NCI-H510A (cell line): ENCODE measurements around the gene CHRNA9.

ENCODE experiments used
- DNase-seq: peaks from one replicate; lab custom pipeline; 2025; lab: John Stamatoyannopoulos, UW

Gene CHRNA9

DNA sequence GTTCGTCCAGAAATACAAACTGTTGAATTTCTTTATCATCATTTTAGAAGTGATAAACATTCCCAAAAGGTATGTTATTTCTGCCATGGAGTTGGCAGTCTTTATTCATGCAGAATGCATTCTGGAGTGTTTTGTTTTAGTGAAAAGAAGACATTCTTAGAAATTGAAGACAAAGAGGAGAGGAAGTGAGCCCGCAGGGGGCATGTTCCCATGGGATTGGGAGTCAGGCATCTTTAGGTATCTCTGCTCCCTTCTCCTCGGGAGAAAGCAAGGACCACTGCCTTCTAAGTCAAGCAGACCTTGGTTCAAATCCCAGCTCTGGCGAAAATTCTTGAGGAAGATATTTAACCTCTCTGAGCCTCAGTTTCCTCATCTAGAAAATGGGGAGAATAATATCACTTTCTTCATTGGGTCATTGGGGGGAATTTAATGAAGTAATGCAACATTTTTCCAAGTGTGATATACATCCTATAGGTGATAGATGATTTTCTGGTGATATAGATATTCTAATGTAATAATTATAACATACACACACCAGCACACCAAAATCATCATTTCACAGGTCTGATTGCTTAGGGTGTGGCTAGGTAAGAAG lies 26.5 kb upstream of the CHRNA9 start:
- DNase-seq = no peak

DNA sequence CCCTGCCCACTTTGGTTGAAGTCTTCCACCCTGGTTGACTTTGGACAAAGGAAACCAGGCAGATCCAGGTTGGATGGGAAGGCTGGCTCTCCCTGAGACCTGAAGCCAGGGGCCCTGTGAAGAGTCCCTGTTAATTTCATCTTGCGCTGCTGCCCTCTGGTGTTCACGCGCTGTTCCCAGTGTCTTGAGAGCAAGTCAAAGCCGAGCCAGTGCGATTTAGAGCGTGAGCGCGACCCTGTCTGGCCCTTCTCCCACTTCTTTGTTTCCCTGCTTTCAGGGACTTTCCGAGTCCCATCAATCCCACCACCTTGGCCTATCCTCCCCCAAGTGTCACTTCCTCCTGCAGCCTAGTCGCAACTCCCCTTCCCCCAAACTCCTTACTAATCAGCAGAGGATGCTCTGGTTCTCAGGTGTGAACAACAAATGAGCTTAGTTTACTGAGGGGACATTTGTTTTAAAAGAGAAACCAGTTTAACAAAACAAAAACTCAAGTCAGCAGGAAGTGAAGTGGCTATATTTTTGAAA lies 25.8 kb upstream of the CHRNA9 start:
- DNase-seq = no peak

GRCh38 chr4:40310225-40310624 lies 24.9 kb upstream of the CHRNA9 start:
- no peak for DNase-seq

DNA sequence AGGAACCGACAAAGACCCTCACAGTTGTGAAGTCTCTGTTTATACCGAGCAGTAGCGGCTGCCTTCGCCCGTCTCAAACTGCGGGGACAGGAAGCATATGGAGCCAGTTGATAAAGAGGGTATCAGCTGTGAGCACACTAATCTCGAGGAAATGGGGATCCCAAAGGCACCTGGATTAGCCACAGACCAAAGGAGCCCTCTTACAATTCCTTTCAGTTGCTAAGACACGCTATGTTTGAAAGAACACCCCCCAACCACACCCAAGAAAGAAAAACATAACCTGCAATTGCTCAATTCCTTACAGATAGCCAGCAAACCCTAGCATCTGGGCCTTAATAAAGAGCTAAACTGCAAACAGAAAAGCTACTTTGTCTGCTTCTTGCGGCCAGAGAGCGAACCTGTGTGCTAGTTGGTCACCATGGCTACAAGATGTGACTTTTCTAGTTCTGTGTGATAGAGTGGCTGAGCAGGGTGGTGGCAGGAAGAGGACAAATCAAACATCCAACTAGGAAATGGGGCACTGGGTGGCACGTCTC lies 23.3 kb upstream of the CHRNA9 start:
- no peak for DNase-seq

DNA sequence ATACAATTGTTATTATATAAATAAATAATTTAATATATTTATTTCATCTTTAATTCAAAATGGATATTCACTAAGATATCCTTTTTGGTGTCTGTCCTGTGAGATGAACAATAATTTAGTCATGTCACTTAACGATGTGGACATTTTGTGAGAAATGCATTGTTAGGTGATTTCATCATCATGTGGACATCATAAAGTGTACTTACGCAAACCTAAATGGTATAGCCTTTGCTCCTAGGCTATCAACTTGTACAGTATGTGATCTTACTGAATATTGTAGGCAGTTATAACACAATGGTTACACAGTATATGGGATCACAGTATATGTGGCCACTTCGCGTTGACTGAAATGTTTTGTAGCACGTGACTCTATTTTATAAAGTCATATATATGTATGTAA lies 20.2 kb upstream of the CHRNA9 start:
- DNase-seq = no peak

- no peak for DNase-seq
These were observed 18.8 kb upstream of the CHRNA9 start for GRCh38 chr4:40316333-40316781.

GRCh38 chr4:40316782-40317635 lies 18.1 kb upstream of the CHRNA9 start:
- DNase-seq = no peak

- DNase-seq = no peak
These were observed 17.0 kb upstream of the CHRNA9 start for GRCh38 chr4:40317916-40318658.

- no peak for DNase-seq
These were observed 13.4 kb upstream of the CHRNA9 start for GRCh38 chr4:40321574-40322275.

- DNase-seq = no peak
These were observed 12.3 kb upstream of the CHRNA9 start for GRCh38 chr4:40322811-40323210.

DNA sequence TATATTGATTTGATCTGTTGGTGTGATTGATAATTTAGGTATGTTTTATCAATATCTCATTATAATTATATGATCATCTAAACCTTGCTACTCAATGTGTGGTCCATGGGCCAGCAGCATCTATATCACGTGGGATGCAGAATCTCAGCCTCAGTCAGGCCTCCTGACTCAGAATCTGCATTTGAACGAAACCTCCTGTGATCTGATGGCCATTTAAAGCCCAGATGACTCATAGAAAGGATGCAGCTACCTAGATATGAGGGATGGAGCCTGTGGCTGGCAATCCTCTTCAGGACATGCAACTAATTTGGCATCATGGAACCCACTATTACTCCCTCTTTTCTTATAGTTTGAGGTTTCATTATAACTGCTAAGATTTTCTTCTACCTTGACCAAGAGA lies 11.3 kb upstream of the CHRNA9 start:
- DNase-seq = no peak

GRCh38 chr4:40325406-40326019 lies 9.6 kb upstream of the CHRNA9 start:
- DNase-seq = peak; percentile 7

- DNase-seq = no peak
These were observed 7.8 kb upstream of the CHRNA9 start for GRCh38 chr4:40327340-40327739.

DNA sequence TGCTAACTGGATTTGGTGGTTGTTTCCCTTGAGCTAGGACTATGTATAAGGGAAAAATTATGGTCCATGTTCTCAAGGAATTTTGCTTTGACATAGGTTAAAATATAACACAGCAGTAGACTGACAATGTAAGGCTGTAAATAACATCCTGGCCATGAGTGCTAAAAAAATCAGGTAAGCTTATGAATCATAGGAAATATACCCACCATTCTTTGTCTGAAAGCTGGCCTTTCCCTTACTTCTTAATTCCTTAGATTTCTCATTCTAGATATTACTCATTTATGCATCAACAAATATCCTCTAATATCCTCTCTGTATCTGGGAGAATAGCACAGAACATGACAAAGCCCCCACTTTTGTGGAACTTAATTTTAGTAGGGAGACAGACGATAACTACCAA lies 6.8 kb upstream of the CHRNA9 start:
- DNase-seq = no peak

GRCh38 chr4:40329805-40330204 lies 5.3 kb upstream of the CHRNA9 start:
- DNase-seq = no peak

GRCh38 chr4:40330536-40330935 lies 4.6 kb upstream of the CHRNA9 start:
- no peak for DNase-seq

DNA sequence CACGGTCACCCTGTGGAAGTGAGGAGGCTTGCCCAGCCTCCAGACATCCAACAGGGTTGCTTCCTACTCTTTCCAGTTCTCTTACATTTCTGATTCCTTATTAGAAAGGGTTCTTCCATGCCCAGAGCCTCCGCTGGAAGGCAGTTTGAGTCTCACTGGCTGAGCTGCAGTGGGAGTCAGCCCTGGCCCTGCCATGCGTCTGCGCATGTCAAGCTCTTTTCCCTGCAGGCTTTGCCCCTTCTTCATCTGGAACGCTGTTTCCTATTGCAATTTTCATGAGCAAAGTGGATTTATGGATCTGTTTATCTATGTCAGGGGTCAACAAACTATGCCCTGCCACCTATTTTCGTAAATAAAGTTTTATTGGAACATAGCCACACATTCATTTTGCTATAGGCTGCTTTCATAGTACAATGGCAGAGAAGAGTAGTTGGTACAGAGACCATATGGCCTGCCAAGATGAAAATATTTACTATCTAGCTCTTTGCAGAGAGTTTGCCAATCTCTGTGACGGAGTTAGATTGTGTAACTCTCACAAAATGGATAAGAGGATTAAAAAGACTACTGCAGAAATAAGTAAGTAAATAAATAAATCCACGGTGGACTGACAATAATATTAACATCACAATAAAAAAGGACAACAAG lies 3.9 kb upstream of the CHRNA9 start:
- DNase-seq = no peak

- DNase-seq = no peak
These were observed 3.2 kb upstream of the CHRNA9 start for GRCh38 chr4:40331961-40332360.

DNA sequence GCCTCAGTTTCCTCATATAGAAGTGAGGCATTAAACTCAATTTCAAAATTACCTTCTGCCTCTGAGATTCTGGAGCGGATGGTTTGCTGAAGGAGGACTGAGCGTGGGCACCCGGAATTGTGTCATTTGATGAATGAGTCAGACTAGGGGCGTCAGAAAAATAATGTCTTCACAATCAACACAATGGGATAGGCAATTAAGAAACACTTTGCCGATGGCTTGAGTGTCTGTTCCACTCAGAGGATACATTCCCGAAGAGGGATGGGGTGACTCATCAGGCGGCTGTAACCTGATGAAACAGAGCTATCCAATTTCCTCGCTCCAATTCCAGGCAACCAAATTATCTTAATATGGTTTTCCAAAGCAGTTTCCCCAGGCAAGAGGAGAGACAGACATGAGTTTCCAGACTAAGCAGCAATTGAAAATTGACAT lies 1.2 kb upstream of the CHRNA9 start:
- DNase-seq = peak; percentile 13

DNA sequence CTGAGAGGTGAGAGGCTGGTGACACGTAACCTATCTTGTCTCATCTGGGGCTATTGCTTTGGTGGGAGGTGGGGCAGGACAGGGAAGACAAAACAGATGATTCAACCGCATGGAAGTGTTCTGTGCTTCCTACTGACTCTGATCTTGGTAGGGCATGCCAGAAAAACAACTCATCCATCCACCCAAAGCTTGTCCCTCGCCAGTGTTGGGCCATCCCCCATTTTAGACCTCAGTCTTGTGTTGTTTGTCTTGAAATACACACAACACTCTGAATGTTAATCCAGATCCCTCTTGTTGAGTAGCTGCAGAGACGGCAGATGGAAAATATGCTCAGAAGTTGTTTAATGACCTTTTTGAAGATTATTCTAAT lies 377 bp downstream of the CHRNA9 start:
- DNase-seq = no peak

DNA sequence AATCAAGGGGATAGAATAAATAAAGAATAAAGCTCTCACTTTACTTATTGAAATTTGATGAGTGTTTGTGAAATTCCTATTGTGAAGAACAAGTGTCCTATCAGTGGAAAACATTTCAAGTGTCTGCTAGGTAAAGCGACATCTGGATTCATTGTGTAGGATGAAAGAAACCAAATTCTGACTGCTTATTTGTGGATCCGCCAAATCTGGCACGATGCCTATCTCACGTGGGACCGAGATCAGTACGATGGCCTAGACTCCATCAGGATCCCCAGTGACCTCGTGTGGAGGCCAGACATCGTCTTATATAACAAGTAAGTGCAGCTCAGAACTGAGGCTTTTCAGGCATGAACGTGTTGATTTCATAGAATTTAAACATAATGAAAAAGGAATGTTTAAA lies 1.9 kb downstream of the CHRNA9 start:
- no peak for DNase-seq
